ENCODE data around the gene SPTLC1.
A peak's percentile ranks its signal among the peaks of the same experiment; 100 is the strongest.
"Not testable (repeated sequence)": the region's sequence is repeated elsewhere in the genome, so short reads cannot be mapped to it uniquely, and the experiment has no call there.

SPTLC1 gene

DNA sequence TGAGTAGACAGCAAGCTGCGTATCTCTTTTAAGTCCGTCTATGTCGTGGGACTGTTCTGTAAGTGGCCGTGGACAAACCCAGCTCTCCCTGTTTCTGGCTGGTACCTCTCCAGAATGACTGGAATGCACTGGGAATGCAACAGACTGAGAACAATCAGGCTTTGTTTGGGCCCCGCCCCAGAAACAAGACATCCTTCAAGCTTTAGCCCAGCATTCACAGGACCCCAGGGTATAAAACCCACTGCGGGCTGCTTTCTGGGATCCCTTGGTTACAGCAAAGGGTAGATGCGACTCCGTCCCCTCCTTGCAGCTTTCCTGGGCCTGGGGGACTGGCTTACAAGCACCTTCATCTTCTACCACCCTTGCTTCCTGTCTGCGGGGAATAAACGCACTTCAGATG, 45.6 kb upstream of the SPTLC1 start:
- H3K9me3 ChIP-seq (ENCODE audit: severe bottlenecking): no peaks in the 10 kb centered on the region
- H3K27me3 ChIP-seq (ENCODE audit: insufficient read depth, poor library complexity, severe bottlenecking): no peaks in the 10 kb centered on the region
- ATAC-seq (ENCODE audit: low read depth) (no peak), DNase-seq (ENCODE audit: low spot score) (no peak)
- TF ChIP-seq, protein P1, sequence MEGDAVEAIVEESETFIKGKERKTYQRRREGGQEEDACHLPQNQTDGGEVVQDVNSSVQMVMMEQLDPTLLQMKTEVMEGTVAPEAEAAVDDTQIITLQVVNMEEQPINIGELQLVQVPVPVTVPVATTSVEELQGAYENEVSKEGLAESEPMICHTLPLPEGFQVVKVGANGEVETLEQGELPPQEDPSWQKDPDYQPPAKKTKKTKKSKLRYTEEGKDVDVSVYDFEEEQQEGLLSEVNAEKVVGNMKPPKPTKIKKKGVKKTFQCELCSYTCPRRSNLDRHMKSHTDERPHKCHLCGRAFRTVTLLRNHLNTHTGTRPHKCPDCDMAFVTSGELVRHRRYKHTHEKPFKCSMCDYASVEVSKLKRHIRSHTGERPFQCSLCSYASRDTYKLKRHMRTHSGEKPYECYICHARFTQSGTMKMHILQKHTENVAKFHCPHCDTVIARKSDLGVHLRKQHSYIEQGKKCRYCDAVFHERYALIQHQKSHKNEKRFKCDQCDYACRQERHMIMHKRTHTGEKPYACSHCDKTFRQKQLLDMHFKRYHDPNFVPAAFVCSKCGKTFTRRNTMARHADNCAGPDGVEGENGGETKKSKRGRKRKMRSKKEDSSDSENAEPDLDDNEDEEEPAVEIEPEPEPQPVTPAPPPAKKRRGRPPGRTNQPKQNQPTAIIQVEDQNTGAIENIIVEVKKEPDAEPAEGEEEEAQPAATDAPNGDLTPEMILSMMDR (IDR thresholded peaks at IDR 0.05; ENCODE audit: poor library complexity, severe bottlenecking): no peak
- H3K27ac ChIP-seq (ENCODE audit: poor library complexity, severe bottlenecking): no peak overlapping the region
- no peaks in the 10 kb centered on the region for H3K4me1 ChIP-seq (ENCODE audit: insufficient read depth, poor library complexity, severe bottlenecking)
- H3K36me3 ChIP-seq (ENCODE audit: low read depth): no peaks in the 10 kb centered on the region
- H3K4me3 ChIP-seq (ENCODE audit: severe bottlenecking): no peak overlapping the region

DNA sequence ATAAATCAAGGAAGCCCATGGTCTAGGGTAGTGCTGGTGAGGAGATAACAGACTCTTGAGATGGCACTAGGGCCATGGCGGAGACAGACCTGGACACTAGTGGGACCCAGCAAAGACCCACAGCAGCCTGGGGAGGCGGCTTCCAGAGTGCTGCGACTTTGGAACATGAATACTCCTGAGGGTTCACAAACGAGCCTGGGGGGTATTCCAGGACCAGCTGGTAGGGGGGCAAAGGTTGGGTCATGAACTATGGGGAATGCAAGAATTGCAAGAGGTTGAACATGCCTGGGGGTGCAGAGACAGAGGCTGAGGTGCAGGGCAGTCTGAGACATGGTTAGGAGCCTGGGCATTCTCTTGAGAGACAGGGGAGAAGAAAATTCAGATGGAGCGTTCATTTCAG, 43.8 kb upstream of the SPTLC1 start:
- Histone ChIP-seq H3K27me3 (ENCODE audit: insufficient read depth, poor library complexity, severe bottlenecking) (no peaks in the 10 kb centered on the region), H3K4me1 (ENCODE audit: insufficient read depth, poor library complexity, severe bottlenecking) (peaks cover under 1% of the 10 kb centered on the region), H3K9me3 (ENCODE audit: severe bottlenecking) (no peaks in the 10 kb centered on the region), H3K36me3 (ENCODE audit: low read depth) (no peaks in the 10 kb centered on the region), H3K4me3 (ENCODE audit: severe bottlenecking) (no peak overlapping the region), H3K27ac (ENCODE audit: poor library complexity, severe bottlenecking) (no peak overlapping the region)
- ATAC-seq (ENCODE audit: low read depth) (no peak), DNase-seq (ENCODE audit: low spot score) (no peak)
- TF ChIP-seq, protein P1 (IDR thresholded peaks at IDR 0.05; ENCODE audit: poor library complexity, severe bottlenecking): no peak

DNA sequence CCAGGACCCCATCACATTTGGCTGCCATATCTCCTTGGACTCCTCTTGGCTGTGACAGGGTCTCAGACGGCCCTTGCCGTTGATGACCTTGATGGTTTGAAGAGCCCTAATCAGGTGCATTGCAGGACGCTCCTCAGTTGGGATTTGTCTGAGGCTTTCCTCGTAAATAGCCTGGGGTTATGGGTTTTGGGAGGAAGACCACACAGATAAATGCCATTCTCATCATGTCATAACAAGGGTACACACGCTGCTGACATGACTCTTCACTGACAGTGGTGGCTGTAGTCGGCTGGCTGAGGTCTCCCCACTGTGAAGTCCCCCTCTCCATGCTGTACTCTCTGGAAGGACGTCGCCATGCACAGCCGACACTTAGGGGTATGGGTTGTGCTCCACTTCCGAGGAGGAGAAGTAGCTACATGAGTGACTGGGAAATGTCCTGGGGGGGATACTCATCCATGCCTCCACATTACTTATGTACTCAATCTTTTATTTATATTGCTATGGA, 42.9 kb upstream of the SPTLC1 start:
- Histone ChIP-seq H3K36me3 (ENCODE audit: low read depth) (no peaks in the 10 kb centered on the region), H3K27me3 (ENCODE audit: insufficient read depth, poor library complexity, severe bottlenecking) (no peaks in the 10 kb centered on the region), H3K4me3 (ENCODE audit: severe bottlenecking) (no peak overlapping the region), H3K4me1 (ENCODE audit: insufficient read depth, poor library complexity, severe bottlenecking) (peaks cover 10% of the 10 kb centered on the region), H3K9me3 (ENCODE audit: severe bottlenecking) (no peaks in the 10 kb centered on the region), H3K27ac (ENCODE audit: poor library complexity, severe bottlenecking) (no peak overlapping the region)
- TF ChIP-seq, protein P1 (IDR thresholded peaks at IDR 0.05; ENCODE audit: poor library complexity, severe bottlenecking): no peak
- DNase-seq (ENCODE audit: low spot score) (no peak), ATAC-seq (ENCODE audit: low read depth) (no peak)

DNA sequence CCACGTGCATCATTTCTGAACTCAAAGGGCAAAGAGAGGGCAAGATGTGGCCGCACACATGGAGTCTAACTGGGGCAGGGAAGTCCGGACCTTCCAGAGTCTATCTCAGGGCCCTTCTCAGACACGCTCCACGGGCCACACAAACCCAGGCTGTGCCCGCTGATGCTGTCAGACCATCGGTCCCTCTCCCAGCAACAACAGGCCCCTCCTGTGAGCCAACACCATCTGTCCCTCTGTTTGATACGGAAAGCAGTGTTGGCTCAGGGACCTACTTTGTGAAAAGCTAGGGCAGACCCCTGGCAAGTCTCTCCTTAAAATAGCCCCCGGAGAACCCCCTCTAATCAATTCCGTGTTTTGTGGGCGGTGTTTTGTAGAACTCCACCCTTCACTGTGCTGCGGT, 40.5 kb upstream of the SPTLC1 start:
- H3K36me3 ChIP-seq (ENCODE audit: low read depth); H3K4me3 ChIP-seq (ENCODE audit: severe bottlenecking); H3K27ac ChIP-seq (ENCODE audit: poor library complexity, severe bottlenecking); DNase-seq (ENCODE audit: low spot score); H3K27me3 ChIP-seq (ENCODE audit: insufficient read depth, poor library complexity, severe bottlenecking); ATAC-seq (ENCODE audit: low read depth); H3K9me3 ChIP-seq (ENCODE audit: severe bottlenecking): not testable (repeated sequence)
- peaks cover 24% of the 10 kb centered on the region for H3K4me1 ChIP-seq (ENCODE audit: insufficient read depth, poor library complexity, severe bottlenecking)

DNA sequence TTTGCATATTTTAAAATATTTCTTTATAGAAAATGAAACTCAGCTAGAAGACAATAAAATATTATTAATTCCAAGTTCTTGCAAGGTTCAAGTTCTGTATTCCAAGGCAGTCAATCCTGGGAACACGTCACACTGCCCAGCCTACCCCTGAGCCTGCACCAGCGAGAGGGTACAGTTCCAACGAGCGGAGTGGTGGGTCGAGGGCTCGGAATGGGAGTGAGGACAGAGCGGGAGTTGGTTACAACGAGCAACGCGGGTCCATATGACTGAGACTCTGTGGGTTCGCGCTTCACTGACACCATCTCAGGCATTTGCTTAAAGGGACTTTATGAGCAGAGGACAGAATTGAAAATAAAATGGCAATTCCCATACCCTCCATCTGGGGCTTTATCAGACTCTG, 40.0 kb upstream of the SPTLC1 start:
- Histone ChIP-seq H3K27ac (ENCODE audit: poor library complexity, severe bottlenecking) (no peak overlapping the region), H3K27me3 (ENCODE audit: insufficient read depth, poor library complexity, severe bottlenecking) (no peaks in the 10 kb centered on the region), H3K36me3 (ENCODE audit: low read depth) (no peaks in the 10 kb centered on the region), H3K4me3 (ENCODE audit: severe bottlenecking) (no peak overlapping the region), H3K4me1 (ENCODE audit: insufficient read depth, poor library complexity, severe bottlenecking) (peaks cover 24% of the 10 kb centered on the region), H3K9me3 (ENCODE audit: severe bottlenecking) (no peaks in the 10 kb centered on the region)
- DNase-seq (ENCODE audit: low spot score): no peak
- TF ChIP-seq, protein P1 (IDR thresholded peaks at IDR 0.05; ENCODE audit: poor library complexity, severe bottlenecking): no peak
- ATAC-seq (ENCODE audit: low read depth): no peak

DNA sequence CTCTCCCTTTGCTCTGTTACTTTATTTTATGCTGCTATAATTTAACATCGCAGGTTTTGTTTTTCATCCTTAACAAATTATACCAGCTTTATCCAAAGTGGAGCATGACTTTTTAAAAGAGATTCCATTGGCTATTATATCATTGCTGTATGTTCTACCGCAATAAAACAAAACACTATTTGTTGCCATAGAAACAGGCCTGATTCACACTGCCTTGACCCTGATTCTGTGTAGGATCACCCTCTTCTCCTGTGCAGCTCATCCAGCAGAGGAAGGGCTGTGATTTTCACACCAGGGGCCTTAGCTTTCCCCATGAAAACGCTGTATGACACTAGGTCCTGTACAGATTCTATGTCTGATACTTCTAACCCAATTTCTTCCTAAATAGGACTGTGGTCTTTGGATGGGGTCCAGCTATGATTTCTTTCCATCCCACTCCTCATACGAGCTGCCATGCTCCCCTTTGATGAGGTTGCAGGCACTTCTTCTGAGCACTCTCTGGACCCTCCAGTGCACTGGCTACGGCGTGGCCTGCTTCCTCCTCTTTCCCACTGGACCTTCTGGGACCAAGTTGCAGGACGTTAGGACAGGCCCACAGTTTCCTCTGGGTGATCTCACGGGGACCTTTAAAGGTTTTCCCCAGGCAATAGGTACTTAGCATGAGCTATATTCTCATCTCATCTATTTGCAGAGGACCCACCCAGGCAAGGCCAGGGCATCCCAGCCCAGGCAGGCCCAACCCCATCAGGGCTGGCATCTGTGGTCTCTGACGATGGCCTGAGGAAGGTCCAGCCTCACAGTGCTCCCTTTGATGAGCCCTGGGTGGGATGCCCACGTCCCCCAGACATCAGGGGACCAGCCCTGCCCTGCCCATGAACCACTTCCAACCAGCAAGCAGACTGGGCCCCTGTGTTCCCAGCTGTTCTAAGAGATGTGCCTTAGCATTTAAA, 38.5 kb upstream of the SPTLC1 start:
- not testable (repeated sequence) for H3K9me3 ChIP-seq (ENCODE audit: severe bottlenecking); H3K36me3 ChIP-seq (ENCODE audit: low read depth); DNase-seq (ENCODE audit: low spot score); H3K4me3 ChIP-seq (ENCODE audit: severe bottlenecking); H3K27me3 ChIP-seq (ENCODE audit: insufficient read depth, poor library complexity, severe bottlenecking)
- peaks cover 24% of the 10 kb centered on the region for H3K4me1 ChIP-seq (ENCODE audit: insufficient read depth, poor library complexity, severe bottlenecking)
- peak overlapping the region; percentile 62 for H3K27ac ChIP-seq (ENCODE audit: poor library complexity, severe bottlenecking)
- ATAC-seq (ENCODE audit: low read depth): peak; percentile 83
